HL-60 (cell line): ENCODE results near the gene KIF26B.

Experiments used
- GABPA ChIP-seq: IDR thresholded peaks from 2 replicates; pipeline ENCODE4 v1.6.1; 2012; ENCODE audit warnings: low read depth
- POLR2AphosphoS5 ChIP-seq: IDR thresholded peaks from 2 replicates; pipeline ENCODE4 v1.6.1; 2012; ENCODE audit warnings: low read depth
- REST ChIP-seq: IDR thresholded peaks from 2 replicates; pipeline ENCODE4 v1.6.1; 2012; ENCODE audit warnings: low read depth; ENCODE audit not compliant: insufficient replicate concordance
- SPI1 ChIP-seq: IDR thresholded peaks from 2 replicates; pipeline ENCODE4 v1.6.1; 2012; ENCODE audit warnings: low read depth, mild to moderate bottlenecking, borderline replicate concordance
- TF ChIP-seq, protein P1 (sequence below): IDR thresholded peaks from one replicate; pipeline ENCODE4 v1.5.1; 2011; ENCODE audit warnings: low read length, control low read depth, inconsistent platforms; ENCODE audit not compliant: insufficient read depth

- TF ChIP-seq, protein P1, sequence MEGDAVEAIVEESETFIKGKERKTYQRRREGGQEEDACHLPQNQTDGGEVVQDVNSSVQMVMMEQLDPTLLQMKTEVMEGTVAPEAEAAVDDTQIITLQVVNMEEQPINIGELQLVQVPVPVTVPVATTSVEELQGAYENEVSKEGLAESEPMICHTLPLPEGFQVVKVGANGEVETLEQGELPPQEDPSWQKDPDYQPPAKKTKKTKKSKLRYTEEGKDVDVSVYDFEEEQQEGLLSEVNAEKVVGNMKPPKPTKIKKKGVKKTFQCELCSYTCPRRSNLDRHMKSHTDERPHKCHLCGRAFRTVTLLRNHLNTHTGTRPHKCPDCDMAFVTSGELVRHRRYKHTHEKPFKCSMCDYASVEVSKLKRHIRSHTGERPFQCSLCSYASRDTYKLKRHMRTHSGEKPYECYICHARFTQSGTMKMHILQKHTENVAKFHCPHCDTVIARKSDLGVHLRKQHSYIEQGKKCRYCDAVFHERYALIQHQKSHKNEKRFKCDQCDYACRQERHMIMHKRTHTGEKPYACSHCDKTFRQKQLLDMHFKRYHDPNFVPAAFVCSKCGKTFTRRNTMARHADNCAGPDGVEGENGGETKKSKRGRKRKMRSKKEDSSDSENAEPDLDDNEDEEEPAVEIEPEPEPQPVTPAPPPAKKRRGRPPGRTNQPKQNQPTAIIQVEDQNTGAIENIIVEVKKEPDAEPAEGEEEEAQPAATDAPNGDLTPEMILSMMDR = no peak
- TF ChIP-seq POLR2AphosphoS5 = no peak
- TF ChIP-seq GABPA = no peak
- TF ChIP-seq REST = no peak
- no peak for TF ChIP-seq SPI1
Measured at GRCh38 chr1:245419989-245420388, 265.2 kb downstream of the KIF26B start.
